Left kidney (tissue), 8 donors: ENCODE data around the gene SLC16A1. TPM values are rescaled to one million over a fixed set of nuclear protein-coding genes. Genes with fewer than 3 reads are reported as not detected.
"Not testable (repeated sequence)": the region's sequence is repeated elsewhere in the genome, so short reads cannot be mapped to it uniquely, and the experiment has no call there.

Experiments used
- DNase-seq: peaks from one replicate; pipeline ENCODE4 v3.0.0-alpha.2; 2013
- long read RNA-seq, 8 donors: transcript quantifications; one replicate each; lab custom pipeline, GENCODE V29; 2026
- polyA plus RNA-seq: library from polyadenylated mRNA; unstranded; fragments of 120-200 nt; gene quantifications from one replicate; pipeline ENCODE4 v1.2.1, GENCODE V29; 2013; ENCODE audit not compliant: insufficient read length

Gene SLC16A1
- 61.9 TPM for polyA plus RNA-seq
- long read RNA-seq, donor 1, transcript SLC16A1-201 (5 exons, 3,910 nt), result major isoform, 11 of 24 reads
- long read RNA-seq, donor 1, partial matches to known transcripts, result 11 of 24 reads
- long read RNA-seq, donor 1, other reads (novel, unspliced or antisense), result 0 of 24 reads
- long read RNA-seq, donor 2, partial matches to known transcripts, result 10 of 15 reads
- long read RNA-seq, donor 2, other reads (novel, unspliced or antisense), result 0 of 15 reads
- long read RNA-seq, donor 3, transcript SLC16A1-201 (5 exons, 3,910 nt), result major isoform, 7 of 10 reads
- long read RNA-seq, donor 3, partial matches to known transcripts, result 0 of 10 reads
- long read RNA-seq, donor 3, other reads (novel, unspliced or antisense), result 0 of 10 reads
- long read RNA-seq, donor 4, result 0 reads
- long read RNA-seq, donor 5, transcript SLC16A1-201 (5 exons, 3,910 nt), result major isoform, 8 of 8 reads
- long read RNA-seq, donor 5, partial matches to known transcripts, result 0 of 8 reads
- long read RNA-seq, donor 5, other reads (novel, unspliced or antisense), result 0 of 8 reads
- long read RNA-seq, donor 6, partial matches to known transcripts, result 19 of 35 reads
- long read RNA-seq, donor 6, other reads (novel, unspliced or antisense), result 9 of 35 reads
- long read RNA-seq, donor 7, transcript SLC16A1-201 (5 exons, 3,910 nt), result major isoform, 12 of 23 reads
- long read RNA-seq, donor 7, partial matches to known transcripts, result 10 of 23 reads
- long read RNA-seq, donor 7, other reads (novel, unspliced or antisense), result 0 of 23 reads
- long read RNA-seq, donor 8, partial matches to known transcripts, result 0 of 3 reads
- long read RNA-seq, donor 8, other reads (novel, unspliced or antisense), result 0 of 3 reads

DNA sequence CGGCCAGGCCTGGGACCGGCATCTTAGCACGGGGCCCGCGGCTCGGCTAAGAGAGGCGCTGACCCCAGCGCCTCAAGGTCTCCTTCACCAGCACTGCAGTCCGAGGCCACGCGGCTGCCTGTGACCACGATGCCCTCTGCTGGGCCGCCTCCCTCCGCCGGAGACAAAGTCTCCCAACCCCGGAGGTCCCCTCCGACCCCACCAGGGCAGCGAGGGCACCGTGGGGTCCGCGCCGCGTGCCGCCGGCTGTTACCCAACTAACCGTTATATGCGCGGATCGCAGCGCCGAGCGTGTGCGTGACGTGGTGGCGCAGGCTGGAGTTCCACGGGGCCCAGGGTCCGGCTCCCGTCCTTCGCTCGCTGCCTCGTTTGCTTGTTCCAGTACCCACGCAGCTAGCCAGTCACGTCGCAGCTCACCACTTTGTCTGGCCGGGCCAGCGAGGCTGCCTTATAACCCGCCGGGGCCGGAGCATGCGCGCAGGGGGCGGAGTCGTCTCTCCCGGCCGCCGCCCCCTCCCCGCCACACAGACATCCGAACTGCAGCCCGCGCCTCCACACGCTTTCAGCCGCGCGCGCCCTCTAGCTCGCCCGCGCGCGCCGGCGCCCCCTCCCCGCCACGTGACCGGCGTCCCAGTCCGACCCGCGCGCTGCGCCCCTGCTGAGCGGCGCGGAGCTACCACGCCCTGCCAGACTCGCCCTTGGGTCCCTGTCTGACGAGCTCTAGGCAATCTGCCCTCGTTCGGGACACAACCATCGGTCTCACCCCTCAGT lies at the start of gene SLC16A1:
SLC16A1 (minus strand) TSS at position 424 of the 771 bp plus-strand sequence. CDS start 26,888 bp downstream, outside the sequence.
- peak; percentile 85 for DNase-seq

DNA sequence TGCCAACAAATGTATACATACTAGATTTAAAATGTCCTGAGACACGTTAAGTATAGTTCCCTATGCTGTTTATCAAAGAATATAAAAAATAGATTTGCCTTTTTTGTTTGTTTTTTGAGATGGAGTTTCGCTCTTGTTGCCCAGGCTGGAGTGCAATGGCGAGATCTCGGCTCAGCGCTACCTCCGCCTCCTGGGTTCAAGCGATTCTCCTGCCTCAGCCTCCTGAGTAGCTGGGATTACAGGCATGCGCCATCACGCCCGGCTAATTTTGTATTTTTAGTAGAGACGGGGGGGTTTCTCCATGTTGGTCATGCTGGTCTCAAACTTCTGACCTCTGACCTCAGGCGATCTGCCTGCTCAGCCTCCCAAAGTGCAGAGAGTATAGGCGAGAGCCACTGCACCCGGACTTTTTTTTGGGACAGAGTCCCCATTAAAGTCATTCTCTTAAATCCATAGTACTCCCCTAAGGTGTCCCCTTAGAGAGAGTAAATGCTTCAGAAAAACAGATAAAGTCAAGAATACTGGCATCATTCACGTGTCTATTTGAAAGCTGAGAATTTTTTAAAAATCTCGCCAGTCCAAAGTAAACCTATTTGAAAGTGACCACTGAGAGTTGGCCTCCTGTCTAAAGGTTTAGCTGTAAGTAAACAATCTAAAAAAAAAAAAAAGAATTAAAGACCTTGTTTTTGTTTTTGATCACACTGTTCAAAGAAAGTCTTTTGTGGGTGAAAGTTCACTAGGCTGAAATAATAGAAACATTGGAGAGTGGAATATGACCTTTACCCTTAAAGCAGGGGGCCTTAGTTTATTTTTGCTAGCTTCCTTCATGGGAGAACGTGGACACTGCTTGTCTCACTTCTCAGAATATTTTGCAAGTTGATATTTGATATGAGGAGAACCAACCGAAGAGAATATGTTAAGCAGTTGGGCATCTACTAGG lies 48.0 kb upstream of the SLC16A1 start:
- no peak for DNase-seq

GRCh38 chr1:113002297-113002696 lies 46.3 kb upstream of the SLC16A1 start:
- no peak for DNase-seq

DNA sequence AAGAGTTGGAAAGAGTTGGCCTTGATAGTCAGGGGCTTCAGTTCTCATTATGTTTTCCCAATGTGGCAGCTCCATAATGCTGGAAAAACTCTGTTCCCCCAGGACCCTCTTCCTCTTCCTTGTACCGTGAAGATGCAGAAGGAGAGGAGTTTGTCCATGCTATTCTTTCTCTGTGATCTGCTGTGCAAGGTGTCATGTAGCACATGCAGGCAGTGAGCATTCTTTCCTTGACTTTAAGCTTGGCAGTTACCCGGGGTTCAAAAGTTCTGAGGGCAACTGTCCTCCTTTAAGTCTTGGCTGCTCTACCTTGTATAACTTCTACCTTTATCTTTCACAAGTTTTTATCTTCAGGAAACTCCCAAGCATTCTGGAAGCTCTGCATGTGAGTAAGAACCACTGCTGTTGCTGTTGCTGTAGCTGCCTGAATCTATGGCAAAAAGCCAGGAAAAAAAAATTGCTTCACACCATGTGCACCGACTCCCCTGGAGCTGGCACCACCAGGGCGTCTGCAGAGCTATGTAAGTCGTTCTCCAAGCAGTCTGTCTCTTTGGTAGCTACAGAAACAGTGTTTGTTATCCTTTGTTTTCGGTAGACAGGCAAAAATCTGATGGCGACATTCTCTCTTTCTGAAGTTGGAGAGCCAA lies 42.7 kb upstream of the SLC16A1 start:
- peak; percentile 13 for DNase-seq

DNA sequence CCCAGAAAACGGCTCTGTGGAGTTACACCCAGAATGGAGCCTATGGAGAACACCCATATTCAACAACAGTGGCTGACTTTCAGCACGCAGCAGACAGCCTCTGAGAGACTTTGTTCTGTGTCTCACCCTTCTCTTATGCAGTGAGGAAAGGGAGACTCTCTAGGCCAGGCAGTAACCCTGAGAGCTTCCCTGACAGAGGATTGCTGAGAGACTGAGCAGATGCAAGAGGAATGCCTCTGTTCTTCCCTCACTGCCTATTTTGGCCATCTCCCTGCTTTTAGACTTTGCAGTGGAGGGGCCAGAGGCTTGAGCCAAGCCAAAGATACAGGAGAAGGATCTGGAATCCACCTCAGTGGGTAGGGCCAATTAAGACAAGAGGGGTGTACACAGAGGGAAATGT lies 41.8 kb upstream of the SLC16A1 start:
- DNase-seq, result no peak

- no peak for DNase-seq
Measured at GRCh38 chr1:112995890-112996289, 39.9 kb upstream of the SLC16A1 start.

- DNase-seq, result not testable (repeated sequence)
Measured at GRCh38 chr1:112995021-112995420, 39.0 kb upstream of the SLC16A1 start.

DNA sequence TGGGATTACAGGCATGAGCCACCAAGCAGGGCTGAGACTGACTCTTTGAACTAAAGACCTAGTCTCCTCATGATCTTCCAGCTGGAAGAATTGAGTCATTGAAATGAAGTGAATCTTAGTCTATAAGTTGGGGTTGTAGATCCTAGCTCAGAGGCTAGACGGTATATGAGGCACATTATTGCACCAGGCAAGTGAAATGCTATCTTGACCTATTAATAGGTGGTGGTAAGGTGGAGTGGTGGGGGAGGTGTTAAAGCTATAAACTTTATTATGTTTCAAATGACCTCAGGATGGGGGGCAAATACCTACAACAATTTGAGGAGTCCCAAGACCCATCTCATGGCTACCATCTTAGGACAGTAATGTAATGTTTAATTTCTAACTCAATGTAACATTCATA lies 36.8 kb upstream of the SLC16A1 start:
- DNase-seq, result no peak

GRCh38 chr1:112991402-112992120 lies 35.6 kb upstream of the SLC16A1 start:
- DNase-seq, result no peak

DNA sequence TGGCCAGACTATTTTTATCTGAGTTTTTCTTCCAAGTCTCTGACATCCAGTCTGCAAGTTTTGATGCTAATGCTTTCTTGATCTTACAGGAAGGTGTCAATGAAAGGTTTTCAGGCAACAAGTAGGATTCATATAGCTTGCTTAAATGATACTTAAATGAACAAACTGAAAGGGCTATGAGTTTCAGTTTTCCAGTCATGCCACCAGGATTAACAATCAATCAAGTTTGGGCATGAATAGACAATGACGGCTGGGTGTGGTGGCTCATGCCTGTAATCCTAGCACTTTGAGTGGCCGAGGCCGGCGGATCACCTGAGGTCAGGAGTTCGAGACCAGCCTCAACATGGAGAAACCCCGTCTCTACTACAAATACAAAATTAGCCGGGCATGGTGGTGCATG lies 34.3 kb upstream of the SLC16A1 start:
- no peak for DNase-seq

DNA sequence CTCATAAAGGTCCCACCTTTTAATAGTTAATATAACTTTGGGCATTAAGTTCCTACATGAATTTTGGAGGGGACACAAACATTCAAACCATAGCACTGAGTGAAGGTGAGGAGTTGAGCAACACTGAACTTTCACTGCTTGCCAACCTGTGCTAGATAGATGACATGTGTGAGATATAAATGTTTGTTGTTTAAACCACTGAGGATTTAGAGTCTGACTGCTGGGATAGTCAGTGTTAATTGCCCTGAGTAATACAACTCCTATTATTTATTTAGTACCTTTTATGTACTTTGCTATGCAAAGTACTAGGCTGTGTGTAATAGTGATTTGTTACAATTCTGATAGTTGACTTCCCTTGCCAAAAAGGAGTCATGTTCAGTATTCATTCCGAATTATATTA lies 32.4 kb upstream of the SLC16A1 start:
- DNase-seq, result no peak

GRCh38 chr1:112985123-112985522 lies 29.1 kb upstream of the SLC16A1 start:
- DNase-seq, result no peak

- DNase-seq, result no peak
Measured at GRCh38 chr1:112983537-112984131, 27.6 kb upstream of the SLC16A1 start.

DNA sequence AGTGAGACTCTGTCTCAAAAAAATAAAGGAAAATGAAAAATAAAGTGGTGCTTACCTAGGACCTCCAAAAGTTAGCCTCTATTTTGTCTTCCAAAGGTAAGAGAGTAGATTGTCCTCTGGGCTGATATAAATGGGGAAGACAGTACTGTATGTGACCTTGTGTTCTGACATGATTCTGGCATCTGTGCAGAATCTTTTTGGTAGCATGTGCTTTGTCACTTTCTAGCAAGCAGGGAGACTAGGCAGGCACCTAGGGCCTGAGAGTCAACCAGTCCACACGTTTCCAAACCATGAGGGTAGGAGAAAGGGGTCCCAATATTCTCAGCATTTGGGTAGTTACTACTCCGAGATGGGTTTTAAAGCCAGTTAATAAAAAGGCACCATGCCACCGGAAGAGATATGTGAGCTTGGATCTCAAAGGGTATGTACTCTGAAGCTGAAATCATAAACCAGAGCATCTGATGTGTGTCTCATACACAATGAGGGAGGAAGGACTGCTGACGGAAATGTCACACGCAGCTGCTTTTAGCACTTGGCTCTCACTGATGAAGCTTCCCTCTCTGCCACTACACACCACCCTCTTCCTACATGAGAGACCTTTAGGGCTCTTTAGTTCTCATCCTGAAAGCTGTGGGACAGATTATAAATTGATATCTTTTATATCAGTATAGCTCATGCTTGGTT lies 27.0 kb upstream of the SLC16A1 start:
- DNase-seq, result no peak

GRCh38 chr1:112982328-112982727 lies 26.3 kb upstream of the SLC16A1 start:
- DNase-seq, result no peak

DNA sequence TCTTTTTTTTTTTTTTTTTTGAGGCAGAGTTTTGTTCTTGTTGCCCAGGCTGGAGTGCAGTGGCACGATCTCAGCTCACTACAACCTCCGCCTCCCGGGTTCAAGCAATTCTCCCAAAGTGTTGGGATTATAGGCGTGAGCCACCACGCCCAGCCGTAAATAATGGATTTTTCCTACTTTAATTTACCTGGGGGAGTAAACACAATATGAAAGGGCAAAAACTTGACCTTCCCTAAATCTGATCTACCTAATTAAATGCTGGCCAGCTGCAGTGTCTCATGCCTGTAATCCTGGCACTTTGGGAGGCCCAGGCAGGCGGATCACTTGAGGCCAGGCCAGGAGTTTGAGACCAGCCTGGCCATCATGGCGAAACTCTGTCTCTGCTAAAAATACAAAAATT lies 25.8 kb upstream of the SLC16A1 start:
- DNase-seq, result not testable (repeated sequence)

DNA sequence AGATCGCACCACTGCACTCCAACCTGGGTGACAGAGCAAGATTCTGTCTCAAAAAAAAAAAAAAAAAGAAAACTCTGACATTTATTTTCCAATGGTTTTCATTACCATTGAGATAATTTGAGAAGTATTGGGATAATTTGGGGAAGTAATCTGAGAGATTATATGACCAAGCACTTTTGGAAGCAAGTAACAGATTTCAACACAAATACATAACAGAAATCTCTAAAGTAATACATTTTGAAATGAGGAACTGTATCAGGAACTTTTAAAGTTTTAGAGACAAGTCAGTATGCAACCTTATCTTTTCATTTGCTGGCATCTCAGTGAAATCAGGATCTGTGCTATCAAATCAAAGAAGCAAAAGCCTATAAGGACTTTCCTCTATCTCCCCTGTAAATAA lies 25.4 kb upstream of the SLC16A1 start:
- no peak for DNase-seq

- DNase-seq, result no peak
Measured at GRCh38 chr1:112975336-112975735, 19.3 kb upstream of the SLC16A1 start.

- DNase-seq, result no peak
Measured at GRCh38 chr1:112974646-112975045, 18.6 kb upstream of the SLC16A1 start.
